HepG2 (cell line): ENCODE data around the gene BPIFB2. TPM values are rescaled to one million over a fixed set of nuclear protein-coding genes. Genes with fewer than 3 reads are reported as not detected.

Experiments
- CERS6 ChIP-seq: sonication (generic); formaldehyde crosslinking; IDR thresholded peaks from 2 replicates; pipeline ENCODE4 v1.5.0; 2020; ENCODE audit warnings: missing genetic modification reagents
- DZIP1 ChIP-seq: sonication (generic); formaldehyde crosslinking; IDR thresholded peaks from 2 replicates; pipeline ENCODE4 v1.5.0; 2020; ENCODE audit warnings: mild to moderate bottlenecking, missing genetic modification reagents
- GPBP1L1 ChIP-seq: sonication (generic); formaldehyde crosslinking; IDR thresholded peaks from 2 replicates; pipeline ENCODE4 v1.5.0; 2020; ENCODE audit warnings: mild to moderate bottlenecking, missing genetic modification reagents
- GTF3A ChIP-seq: sonication (generic); formaldehyde crosslinking; conservative IDR thresholded peaks from 2 replicates; pipeline ENCODE4 v1.4.0; 2020; ENCODE audit warnings: mild to moderate bottlenecking, missing genetic modification reagents
- KDM6A ChIP-seq: IDR thresholded peaks from 2 replicates; pipeline ENCODE4 v1.6.1; 2016; ENCODE audit warnings: low read depth
- MAX ChIP-seq: IDR thresholded peaks from 2 replicates; pipeline ENCODE4 v1.6.1; 2012; ENCODE audit warnings: inconsistent platforms
- MYNN ChIP-seq: sonication (generic); formaldehyde crosslinking; IDR thresholded peaks from 2 replicates; pipeline ENCODE4 v1.4.0; 2020; ENCODE audit warnings: mild to moderate bottlenecking, low read depth, missing genetic modification reagents
- NCOA5 ChIP-seq: sonication (generic); formaldehyde crosslinking; IDR thresholded peaks from 2 replicates; pipeline ENCODE4 v1.4.0; 2020; ENCODE audit warnings: missing genetic modification reagents
- PATZ1 ChIP-seq: sonication (generic); formaldehyde crosslinking; IDR thresholded peaks from 2 replicates; pipeline ENCODE4 v1.4.0; 2020; ENCODE audit warnings: missing genetic modification reagents
- RNF2 ChIP-seq: fragments of 450-650 bp; conservative IDR thresholded peaks from 2 replicates; pipeline ENCODE4 v1.6.1; 2016; ENCODE audit warnings: low read depth
- SAP130 ChIP-seq: IDR thresholded peaks from 2 replicates; pipeline ENCODE4 v1.6.1; 2016; ENCODE audit warnings: low read depth
- SNAPC4 ChIP-seq: sonication (generic); formaldehyde crosslinking; IDR thresholded peaks from 2 replicates; pipeline ENCODE4 v1.4.0; 2020; ENCODE audit warnings: mild to moderate bottlenecking, missing genetic modification reagents
- SOX13 ChIP-seq, 3 experiments: fragments of 450-650 bp in 1 of 3; sonication (generic) in 1 of 3; formaldehyde crosslinking in 1 of 3; IDR thresholded peaks in 2 of 3; conservative IDR thresholded peaks in 1 of 3; 2 replicates each; pipeline versions ENCODE4 v1.5.0 to v1.6.1; 2016 to 2020; ENCODE audit warnings: antibody characterized with exemption in 1 of 3, mild to moderate bottlenecking in 1 of 3, missing compliant biosample characterization in 1 of 3, missing genetic modification reagents in 1 of 3, moderate library complexity in 1 of 3
- ZBTB7B ChIP-seq: sonication (generic); formaldehyde crosslinking; IDR thresholded peaks from 2 replicates; pipeline ENCODE4 v1.4.0; 2020; ENCODE audit warnings: missing genetic modification reagents
- ZNF576 ChIP-seq: sonication (generic); formaldehyde crosslinking; IDR thresholded peaks from 2 replicates; pipeline ENCODE4 v1.4.0; 2020; ENCODE audit warnings: mild to moderate bottlenecking, missing genetic modification reagents
- polyA plus RNA-seq, 8 experiments: library from polyadenylated mRNA; depleted of rRNA in 3 of 8; stranded (reverse) in 7 of 8; unstranded in 1 of 8; fragments of >200 nt; fragmentation: Illumina TruSeq in 4 of 8; extraction: Trizol in 4 of 8; gene quantifications; 2 replicates each; pipeline versions ENCODE4 v1.2.1 to v1.2.3, GENCODE V29; 2011 to 2016; ENCODE audit warnings: low read depth in 4 of 8, missing spikeins in 1 of 8, mixed read lengths in 1 of 8; ENCODE audit not compliant: insufficient read depth in 1 of 8
- total RNA-seq, 5 experiments: library from RNA; depleted of rRNA; stranded (reverse); fragments of >200 nt; fragmentation: Illumina TruSeq; extraction: Trizol; gene quantifications; 2 replicates each; pipeline ENCODE4 v1.2.3, GENCODE V29; 2016; ENCODE audit warnings: low read depth in 1 of 5

Gene BPIFB2
- total and polyA plus RNA-seq, 2 of the 13 experiments (the other 11 are each of a cell fraction or from before 2014, with no cell fraction given), result 54.5 to 902 TPM

- TF ChIP-seq PATZ1 (CRISPR knock-in tag) (no peak), RNF2 (no peak), SOX13 (IDR thresholded peaks at IDR 0.05) (no peak), SOX13 (CRISPR knock-in tag; conservative IDR thresholded peaks at IDR 0.05 in 1 of 2, IDR thresholded peaks at IDR 0.05 in 1 of 2) (no peak), SAP130 (CRISPR knock-in tag) (no peak), ZBTB7B (CRISPR knock-in tag) (0 out of 2 replicates have a peak, but pooled peaks have one; percentile 9), MYNN (no peak), SNAPC4 (CRISPR knock-in tag) (no peak), CERS6 (CRISPR knock-in tag) (no peak), ZNF576 (CRISPR knock-in tag) (no peak), GPBP1L1 (no peak), KDM6A (CRISPR knock-in tag) (no peak), NCOA5 (CRISPR knock-in tag) (no peak), DZIP1 (CRISPR knock-in tag) (no peak), GTF3A (no peak), MAX (no peak; the same call in 1 of the 2 replicates)
These were observed 3.4 kb downstream of the BPIFB2 start (continued) for GRCh38 chr20:33010674-33011449.
